GM18511 (cell line): Measurements from ENCODE around the gene ZMYM5.
"Not testable (repeated sequence)": the region's sequence is repeated elsewhere in the genome, so short reads cannot be mapped to it uniquely, and the experiment has no call there.

Source experiments
- ATAC-seq: cut with Tn5 transposase; IDR thresholded peaks from one replicate; pipeline ENCODE4 v1.9.1; 2021; ENCODE audit warnings: mild to moderate bottlenecking, moderate library complexity; ENCODE audit not compliant: unreplicated experiment

Gene ZMYM5

DNA sequence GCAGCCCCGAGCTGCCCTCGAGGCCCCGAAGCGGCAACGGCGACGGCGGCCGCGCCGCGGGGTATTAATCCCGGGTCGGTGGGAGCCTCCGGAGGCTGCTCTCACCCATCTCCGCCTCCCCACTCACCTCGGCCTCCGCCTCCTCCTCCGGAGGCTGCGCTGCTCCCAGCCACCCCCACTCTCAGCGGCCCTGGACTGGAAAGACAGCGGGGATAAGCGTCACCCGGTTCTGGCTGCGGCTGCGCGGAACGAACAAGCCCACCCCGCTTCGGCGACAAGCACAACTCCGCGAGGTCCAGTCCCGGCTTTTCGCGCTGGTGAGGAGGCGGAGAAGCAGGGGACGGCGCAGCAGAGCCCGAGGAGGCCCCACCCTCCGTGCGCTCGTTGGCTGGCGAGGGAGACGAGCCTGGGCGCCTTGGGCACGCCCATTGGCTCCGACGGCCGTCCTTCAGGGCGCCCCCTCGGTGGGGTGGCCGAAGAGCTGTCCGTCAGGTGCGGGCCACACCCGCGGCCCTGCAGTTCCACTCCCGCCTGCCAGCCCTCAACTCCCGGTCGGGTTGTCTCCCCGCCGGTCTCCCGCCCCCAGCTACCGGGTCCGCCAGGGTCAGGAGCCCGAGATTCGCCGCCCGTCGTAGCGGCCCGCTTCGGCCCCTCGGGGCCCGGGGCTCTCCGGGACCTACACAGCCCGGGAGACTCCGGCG, at the start of gene ZMYM5:
ZMYM5 (minus strand) TSS at position 327 of the 701 bp plus-strand sequence. CDS start 11,469 bp downstream, outside the sequence.
- peak; percentile 82 for ATAC-seq

GRCh38 chr13:19910336-19911072, 47.1 kb upstream of the ZMYM5 start:
- no peak for ATAC-seq

- no peak for ATAC-seq
Measured at GRCh38 chr13:19908350-19908986, 45.0 kb upstream of the ZMYM5 start.

DNA sequence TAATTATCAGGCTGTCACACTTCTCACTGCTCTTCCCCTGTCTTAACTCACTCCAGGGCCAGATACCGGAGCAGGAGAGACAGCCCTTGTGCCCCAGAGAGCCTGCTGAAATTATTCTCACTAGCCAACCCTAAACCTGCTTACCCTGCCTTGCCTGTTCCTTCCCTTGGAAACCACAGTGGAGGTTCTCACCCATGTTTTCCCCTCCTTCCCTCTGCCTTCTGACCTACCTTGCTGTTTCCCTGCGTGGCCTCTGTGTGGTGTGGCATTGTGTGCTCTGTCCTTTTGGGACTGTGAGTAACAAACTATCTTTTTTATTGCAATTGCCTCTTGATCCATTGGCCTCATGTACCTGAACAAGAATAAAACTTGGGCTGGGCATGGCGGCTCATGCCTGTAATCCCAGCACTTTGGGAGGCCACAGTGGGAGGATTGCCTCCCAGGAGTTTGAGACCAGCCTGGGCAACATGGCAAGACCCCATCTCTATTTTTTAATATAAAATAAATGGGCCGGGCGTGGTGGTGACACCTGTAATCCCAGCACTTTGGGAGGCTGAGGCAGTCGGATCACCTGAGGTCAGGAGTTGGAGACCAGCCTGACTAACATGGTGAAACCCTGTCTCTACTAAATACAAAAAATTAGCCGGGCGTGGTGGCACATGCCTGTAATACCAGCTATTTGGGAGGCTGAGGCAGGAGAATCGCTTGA, 42.2 kb upstream of the ZMYM5 start:
- not testable (repeated sequence) for ATAC-seq

GRCh38 chr13:19890030-19890429, 26.6 kb upstream of the ZMYM5 start:
- ATAC-seq: no peak

DNA sequence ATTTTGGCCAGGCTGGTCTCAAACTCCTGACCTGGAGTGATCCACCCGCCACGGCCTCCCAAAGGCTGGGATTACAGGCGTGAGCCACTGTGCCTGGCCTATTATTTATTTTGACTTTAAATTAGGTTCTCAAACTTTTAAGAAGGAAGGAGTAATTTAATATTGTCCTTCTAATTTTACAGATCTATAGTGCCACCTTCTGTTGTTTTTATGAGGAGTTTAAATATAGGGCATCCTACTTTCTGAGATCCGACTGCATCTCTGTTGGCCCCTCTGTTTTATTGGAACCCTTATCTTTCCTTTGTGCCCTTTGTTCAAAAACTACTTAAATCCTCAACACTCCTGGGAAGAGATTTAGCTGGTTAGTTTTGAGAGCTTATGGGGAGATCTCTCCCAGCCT, 25.4 kb upstream of the ZMYM5 start:
- no peak for ATAC-seq

- no peak for ATAC-seq
Measured at GRCh38 chr13:19882231-19882630, 18.8 kb upstream of the ZMYM5 start.

GRCh38 chr13:19881641-19882040, 18.2 kb upstream of the ZMYM5 start:
- no peak for ATAC-seq

DNA sequence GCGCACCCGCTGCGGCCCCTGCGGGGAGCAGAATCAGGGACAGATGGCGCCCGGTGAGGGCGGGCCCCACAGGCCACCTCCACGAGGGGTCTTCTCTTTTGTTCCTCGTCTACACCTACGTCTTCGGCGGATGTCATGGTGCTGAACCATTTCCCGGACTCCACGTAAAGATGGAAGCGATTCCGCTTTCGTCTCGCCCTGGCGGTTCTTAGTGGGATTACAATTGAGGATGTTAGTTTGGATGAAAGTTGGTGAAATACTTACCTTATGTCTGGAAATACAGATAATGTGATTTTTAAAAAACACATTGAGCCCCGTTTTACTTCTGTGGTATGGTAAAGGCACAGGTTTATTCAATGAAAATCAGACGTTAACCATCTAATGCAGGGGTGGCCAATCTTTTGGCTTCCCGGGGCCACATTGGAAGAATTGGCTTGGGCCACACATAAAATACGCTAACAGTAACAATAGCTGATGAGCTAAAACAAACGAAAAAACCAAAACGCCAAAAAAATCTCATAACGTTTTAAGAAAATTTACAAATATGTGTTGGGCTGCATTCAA, 1.4 kb upstream of the ZMYM5 start:
- peak; percentile 10 for ATAC-seq

DNA sequence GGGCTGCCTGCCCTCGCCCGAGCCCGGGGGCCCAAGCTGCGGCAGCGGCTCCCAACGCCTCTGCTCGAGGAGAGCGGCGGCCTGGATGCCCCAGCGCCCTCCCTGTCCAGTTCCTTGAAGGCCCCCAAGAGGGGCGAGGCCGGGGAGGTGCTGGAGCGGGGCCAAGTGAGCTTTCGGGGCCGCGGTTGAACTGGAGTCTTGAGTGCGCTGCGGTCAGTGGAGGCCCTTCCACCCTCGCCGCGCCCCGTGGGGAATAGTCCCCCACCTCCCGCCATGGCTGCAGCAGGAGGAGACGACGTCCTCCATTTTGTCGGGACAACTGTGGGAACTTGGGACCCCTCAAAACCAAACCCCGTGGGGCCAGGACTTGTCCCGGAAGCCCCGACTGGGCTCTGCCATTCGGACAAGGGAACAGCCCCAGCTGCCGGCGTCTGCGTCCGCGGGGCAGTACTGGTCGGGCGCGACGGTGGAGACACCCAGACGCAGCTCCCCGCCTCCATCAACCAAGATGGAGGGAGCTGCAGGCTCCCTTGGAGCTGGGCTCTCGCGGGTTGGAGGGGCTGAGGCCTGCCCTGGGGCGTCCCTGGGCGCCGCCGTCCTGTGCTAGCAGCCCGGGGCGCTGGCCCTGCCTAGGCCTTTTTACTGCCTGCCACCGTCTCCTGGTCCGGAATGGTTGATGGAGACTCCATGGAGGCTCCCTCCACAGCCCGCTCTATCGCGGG, 736 bp upstream of the ZMYM5 start:
- peak; percentile 38 for ATAC-seq

DNA sequence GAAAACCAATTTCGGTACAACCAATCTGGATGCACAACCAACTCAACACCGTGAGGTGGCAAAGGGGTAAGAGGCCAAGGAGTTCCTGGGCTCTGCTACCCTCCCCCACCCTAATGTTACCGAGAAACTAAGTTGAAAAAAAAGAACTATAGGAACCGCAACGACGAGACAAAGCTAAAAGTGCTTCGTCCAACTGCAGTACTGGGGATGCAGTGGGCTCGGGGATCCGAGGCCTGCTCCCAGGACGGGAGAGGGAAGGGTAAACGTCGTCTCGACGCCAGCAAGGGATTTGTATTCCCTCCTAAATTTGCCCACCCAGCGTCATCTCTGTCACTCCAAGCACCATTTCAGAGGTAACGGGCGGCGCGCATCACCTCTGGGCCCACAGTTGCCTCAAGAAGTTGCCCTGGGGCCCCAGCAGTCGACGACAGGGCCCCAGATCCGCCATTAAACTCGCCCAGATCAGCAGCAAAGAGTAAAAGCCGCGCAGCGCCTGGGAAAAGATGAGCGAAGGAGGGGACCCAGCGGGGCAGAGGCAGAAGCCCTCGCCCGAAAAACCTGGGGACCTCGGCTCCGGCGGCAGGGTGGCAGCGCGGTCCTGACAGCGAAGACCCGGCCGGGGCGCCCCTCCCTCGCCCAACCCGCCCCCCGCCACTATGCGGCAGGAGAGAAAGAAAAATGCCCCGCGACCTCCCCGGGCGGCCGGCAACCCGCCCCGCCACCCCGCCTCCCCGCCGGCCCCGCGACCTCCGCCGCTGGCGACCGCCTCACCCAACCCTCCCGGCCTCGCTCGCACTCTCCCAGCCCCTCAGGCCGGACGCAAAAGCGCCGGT, 752 bp downstream of the ZMYM5 start:
- peak; percentile 8 for ATAC-seq

GRCh38 chr13:19861762-19862161, 1.7 kb downstream of the ZMYM5 start:
- ATAC-seq: no peak

DNA sequence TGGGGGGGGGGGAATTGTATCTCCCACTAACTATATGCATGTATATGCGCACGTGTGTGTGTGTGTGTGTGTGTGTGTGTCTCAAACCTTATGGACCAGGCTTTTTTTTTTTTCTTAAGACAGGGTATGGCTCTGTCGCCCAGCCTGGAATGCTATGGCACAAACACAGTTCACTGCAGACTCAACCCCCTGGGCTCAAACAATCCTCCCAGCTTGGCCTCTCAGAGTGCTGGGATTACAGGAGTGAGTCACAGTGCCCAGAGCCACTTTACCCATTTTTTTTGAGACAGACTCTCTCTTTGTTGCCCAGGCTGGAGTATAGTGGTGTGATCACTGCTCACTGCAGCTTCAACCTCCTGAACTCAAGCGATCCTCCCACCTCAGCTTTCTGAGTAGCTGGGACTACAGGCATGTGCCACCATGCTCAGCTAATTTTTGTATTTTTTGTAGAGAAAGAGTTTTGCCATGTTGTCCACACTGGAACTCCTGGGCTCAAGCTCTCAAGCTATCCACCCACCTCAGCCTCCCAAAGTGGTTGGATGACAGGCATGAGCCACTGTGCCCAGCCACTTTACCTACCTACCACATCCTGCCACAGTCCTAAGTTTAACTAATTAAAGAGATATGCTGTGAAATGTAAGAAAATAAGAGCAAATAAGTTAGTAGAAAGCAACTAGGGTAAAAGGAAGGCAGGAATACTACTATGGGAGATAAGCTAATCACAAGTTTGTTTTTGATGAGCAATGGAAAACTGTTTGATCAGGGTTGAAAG, 2.4 kb downstream of the ZMYM5 start:
- ATAC-seq: no peak

DNA sequence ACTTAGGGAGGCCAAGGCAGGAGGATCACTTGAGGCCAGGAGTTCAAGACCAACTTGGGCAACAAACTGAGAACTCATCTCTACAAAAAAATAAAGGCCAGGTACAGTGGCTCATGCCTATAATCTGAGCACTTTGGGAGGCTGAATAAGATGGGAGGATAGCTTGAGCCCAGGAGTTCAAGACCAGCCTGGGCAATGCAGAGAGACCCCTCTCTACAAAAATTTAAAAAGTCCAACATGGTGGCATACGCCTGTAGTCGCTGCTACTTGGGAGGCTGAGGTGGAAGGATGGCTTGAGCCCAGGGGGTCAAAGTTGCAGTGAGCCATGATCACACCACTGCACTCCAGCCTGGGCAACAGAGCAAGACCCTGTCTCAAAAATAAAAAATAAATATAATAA, 5.8 kb downstream of the ZMYM5 start:
- ATAC-seq: not testable (repeated sequence)

- no peak for ATAC-seq
Measured at GRCh38 chr13:19852766-19853165, 10.7 kb downstream of the ZMYM5 start.

DNA sequence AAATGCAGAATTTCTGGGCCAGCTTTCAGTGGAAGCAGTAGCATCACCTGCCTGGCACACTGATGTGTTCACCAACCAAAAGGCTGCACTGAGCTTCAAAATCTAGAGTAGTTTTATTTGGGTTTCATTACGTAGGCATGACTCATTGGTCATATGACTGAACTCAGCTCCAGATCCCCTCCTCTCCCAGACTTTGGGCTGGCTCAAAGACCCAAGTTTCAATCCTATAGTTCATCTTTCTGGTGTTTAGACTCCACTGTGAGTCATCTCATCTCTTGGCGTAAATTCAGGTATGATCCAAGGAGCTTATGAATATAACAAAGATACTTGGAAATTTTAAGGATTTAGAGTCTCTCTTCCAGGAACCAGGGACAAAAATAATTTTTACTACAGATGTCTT, 17.7 kb downstream of the ZMYM5 start:
- no peak for ATAC-seq

DNA sequence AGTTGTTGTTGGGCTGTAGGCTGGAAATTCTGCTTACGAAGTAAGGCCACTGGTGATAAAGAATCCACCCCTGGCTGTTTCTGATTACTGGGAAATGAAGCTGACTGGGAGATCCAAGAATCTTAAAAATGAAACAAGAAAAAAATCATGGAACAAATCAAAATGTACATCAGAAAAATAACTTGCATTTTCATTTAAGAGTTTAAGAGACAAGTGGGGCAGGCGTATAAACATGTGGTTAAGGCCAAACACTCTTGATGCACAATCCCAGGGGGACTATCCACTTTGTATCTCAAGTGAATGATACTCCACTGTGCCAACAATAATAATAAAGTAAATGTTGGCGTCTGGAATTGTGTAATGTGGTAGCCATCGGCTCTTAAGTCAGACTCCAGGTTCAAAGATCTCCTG, 24.6 kb downstream of the ZMYM5 start:
- no peak for ATAC-seq

DNA sequence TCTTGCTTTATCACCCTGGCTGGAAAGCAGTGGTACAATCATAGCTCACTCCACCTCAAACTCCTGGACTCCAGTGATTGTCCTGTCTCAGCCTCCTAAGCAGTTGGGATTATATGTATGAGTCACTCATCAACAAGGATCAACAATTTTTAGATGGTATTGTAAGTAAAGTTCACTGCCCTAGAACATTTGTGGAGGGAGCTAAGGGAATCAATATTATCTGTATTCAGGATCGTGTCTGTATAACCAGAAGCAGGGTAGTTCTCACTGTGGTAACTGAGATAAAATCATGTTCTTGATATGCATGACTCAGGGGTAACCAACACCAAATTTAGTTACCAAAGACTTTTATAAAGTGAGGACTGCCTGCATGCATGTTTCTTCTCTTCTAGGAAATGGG, 27.0 kb downstream of the ZMYM5 start:
- ATAC-seq: no peak

- ATAC-seq: no peak
Measured at GRCh38 chr13:19834704-19835103, 28.7 kb downstream of the ZMYM5 start.
